ENCODE data around the gene TIPARP.

DNA sequence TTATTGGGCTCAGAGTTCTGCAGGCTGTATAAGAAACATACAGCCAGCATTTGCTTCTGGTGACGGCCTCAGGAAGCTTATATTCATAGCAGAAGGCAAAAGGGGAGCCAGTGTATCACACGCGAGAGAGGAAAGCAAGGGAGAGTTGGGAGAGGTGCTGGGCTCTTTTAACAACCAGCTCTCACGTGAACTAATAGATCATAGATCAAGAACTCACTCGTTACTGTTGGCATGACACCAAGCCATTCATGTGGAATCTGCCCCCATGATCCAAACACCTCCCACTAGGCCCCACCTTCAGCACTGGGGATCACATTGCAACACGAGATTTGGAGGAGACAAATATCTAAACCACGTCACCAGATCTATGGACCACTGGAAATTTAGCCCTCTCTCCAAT, 70.2 kb downstream of the TIPARP start:
- TF ChIP-seq, protein P1, sequence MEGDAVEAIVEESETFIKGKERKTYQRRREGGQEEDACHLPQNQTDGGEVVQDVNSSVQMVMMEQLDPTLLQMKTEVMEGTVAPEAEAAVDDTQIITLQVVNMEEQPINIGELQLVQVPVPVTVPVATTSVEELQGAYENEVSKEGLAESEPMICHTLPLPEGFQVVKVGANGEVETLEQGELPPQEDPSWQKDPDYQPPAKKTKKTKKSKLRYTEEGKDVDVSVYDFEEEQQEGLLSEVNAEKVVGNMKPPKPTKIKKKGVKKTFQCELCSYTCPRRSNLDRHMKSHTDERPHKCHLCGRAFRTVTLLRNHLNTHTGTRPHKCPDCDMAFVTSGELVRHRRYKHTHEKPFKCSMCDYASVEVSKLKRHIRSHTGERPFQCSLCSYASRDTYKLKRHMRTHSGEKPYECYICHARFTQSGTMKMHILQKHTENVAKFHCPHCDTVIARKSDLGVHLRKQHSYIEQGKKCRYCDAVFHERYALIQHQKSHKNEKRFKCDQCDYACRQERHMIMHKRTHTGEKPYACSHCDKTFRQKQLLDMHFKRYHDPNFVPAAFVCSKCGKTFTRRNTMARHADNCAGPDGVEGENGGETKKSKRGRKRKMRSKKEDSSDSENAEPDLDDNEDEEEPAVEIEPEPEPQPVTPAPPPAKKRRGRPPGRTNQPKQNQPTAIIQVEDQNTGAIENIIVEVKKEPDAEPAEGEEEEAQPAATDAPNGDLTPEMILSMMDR (IDR thresholded peaks at IDR 0.05) = no peak
- TF ChIP-seq POLR2A (IDR thresholded peaks at IDR 0.05) (no peak), POLR2AphosphoS5 (IDR thresholded peaks at IDR 0.05) (no peak), EP300 (IDR thresholded peaks at IDR 0.05) (no peak)

All from gastroesophageal sphincter (tissue), 3 donors.